Right lobe of liver (tissue), 6 donors: ENCODE measurements around the gene FIGN. TPM values are rescaled to one million over a fixed set of nuclear protein-coding genes. Genes with fewer than 3 reads are reported as not detected.

ENCODE experiments used
- ATAC-seq, 4 donors: fragments of 200-7000 bp; cut with Tn5 transposase; one replicate each; pipeline ENCODE4 v1.9.1; 2020; ENCODE audit warnings: mild to moderate bottlenecking in 4 of 4, moderate library complexity in 4 of 4
- DNase-seq, 3 donors: peaks; one replicate each; pipeline ENCODE4 v3.0.0-alpha.2; 2020
- H3K27ac ChIP-seq, 3 donors: fragments of 200-600 bp; one replicate each; pipeline ENCODE4 v1.8.0; 2022
- H3K27me3 ChIP-seq, 2 donors: fragments of 200-600 bp; one replicate each; pipeline ENCODE4 v1.8.0; 2022
- H3K36me3 ChIP-seq, 4 donors: fragments of 200-600 bp; sonication (generic) in 1 of 4; one replicate each; pipeline versions ENCODE4 v1.5.1 to v1.8.0; 2017 to 2022; ENCODE audit warnings: control low read depth in 1 of 4
- H3K4me1 ChIP-seq, 4 donors: fragments of 200-600 bp; sonication (generic) in 1 of 4; one replicate each; pipeline versions ENCODE4 v1.5.1 to v1.8.0; 2017 to 2022; ENCODE audit warnings: control low read depth in 1 of 4
- H3K4me3 ChIP-seq, 3 donors: fragments of 200-600 bp; one replicate each; pipeline ENCODE4 v1.8.0; 2022
- H3K9me3 ChIP-seq, 4 donors: fragments of 200-600 bp; sonication (generic) in 1 of 4; one replicate each; pipeline versions ENCODE4 v1.5.1 to v1.8.0; 2017 to 2022; ENCODE audit warnings: control low read depth in 1 of 4
- CTCF ChIP-seq, 4 donors: fragments of 200-600 bp in 3 of 4; fragments of 450-650 bp in 1 of 4; IDR thresholded peaks; one replicate each; pipeline versions ENCODE4 v1.5.1 to v1.8.0; 2016 to 2022; ENCODE audit warnings: antibody characterized with exemption in 4 of 4, mild to moderate bottlenecking in 2 of 4
- POLR2A ChIP-seq: fragments of 450-650 bp; IDR thresholded peaks from one replicate; pipeline ENCODE4 v1.6.1; 2017; ENCODE audit warnings: antibody characterized with exemption, mild to moderate bottlenecking
- WGBS: methylation state at CpG from one replicate; pipeline ENCODE4 v1.1.6; 2018; ENCODE audit warnings: low coverage, low lambda C conversion rate; ENCODE audit not compliant: insufficient coverage; ENCODE audit errors: missing lambda C conversion rate; 5-methylcytosine and 5-hydroxymethylcytosine counted together
- intact Hi-C, 2 donors: fragments of 100-400 bp; cut with DNase I; formaldehyde crosslinking; loops; one replicate each; pipeline versions ENCODE4 v1.11.2 to v1.14.1; 2022
- total RNA-seq, 6 experiments: library from RNA; depleted of rRNA in 2 of 6; stranded (reverse); fragments of >200 nt in 2 of 6; fragmentation: NEBNext Ultra II Directional in 3 of 6; extraction: Animal tissue kit (Norgen Biotek cat#: 25700) in 3 of 6; gene quantifications; one replicate each; pipeline versions ENCODE4 v1.1.0 to v1.2.4, GENCODE V29; 2016 to 2023
- donor health status: DM: no; HTN: yes; CAD: no.
- donor health status: DM: no; HTN: no; CAD: no.
- donor health status: DM: no; HTN: no; CAD: no.
- donor health status: DM: no; HTN: yes; CAD: no.
- donor health status: DM: no; HTN: yes; CAD: no.

The FIGN gene
- total RNA-seq, 6 experiments from 2014 or later, result 2.8 to 9.2 (median 5.1) TPM

GRCh38 chr2:163552758-163553157 lies 183.1 kb downstream of the FIGN start:
- Histone ChIP-seq H3K36me3 (no peaks in the 10 kb centered on the region), H3K4me3 (no peak overlapping the region), H3K27ac (no peak overlapping the region), H3K4me1 (no peaks in the 10 kb centered on the region), H3K27me3 (no peaks in the 10 kb centered on the region), H3K9me3 (no peaks in the 10 kb centered on the region)
- intact Hi-C loops, result no loop called here
- WGBS, result 94% methylated on average over 2 of the region's 2 CpGs
- ATAC-seq (no peak), DNase-seq (no peak)
- no peak for TF ChIP-seq CTCF (IDR thresholded peaks at IDR 0.05)
- no peak for TF ChIP-seq POLR2A

- no peaks in the 10 kb centered on the region for H3K36me3 ChIP-seq
- 78% methylated on average over 3 of the region's 3 CpGs for WGBS
- intact Hi-C loops, result no loop called here
- DNase-seq (no peak), ATAC-seq (no peak)
- H3K27ac ChIP-seq, result no peak overlapping the region
- H3K9me3 ChIP-seq, result no peaks in the 10 kb centered on the region
- H3K4me3 ChIP-seq, result no peak overlapping the region
- no peaks in the 10 kb centered on the region for H3K27me3 ChIP-seq
- TF ChIP-seq CTCF (IDR thresholded peaks at IDR 0.05), result no peak
- no peak for TF ChIP-seq POLR2A
- H3K4me1 ChIP-seq, result no peaks in the 10 kb centered on the region
Measured at GRCh38 chr2:163551616-163552373, 184.0 kb downstream of the FIGN start.

- no peak for TF ChIP-seq CTCF (IDR thresholded peaks at IDR 0.05)
- TF ChIP-seq POLR2A, result no peak
- Histone ChIP-seq H3K27ac (no peak overlapping the region), H3K4me3 (no peak overlapping the region), H3K27me3 (no peaks in the 10 kb centered on the region), H3K9me3 (no peaks in the 10 kb centered on the region), H3K36me3 (no peaks in the 10 kb centered on the region), H3K4me1 (no peaks in the 10 kb centered on the region)
- DNase-seq (no peak), ATAC-seq (no peak)
- intact Hi-C loops, result no loop called here
- WGBS, result 78% methylated on average over 3 of the region's 3 CpGs
Measured at GRCh38 chr2:163548970-163549369, 186.8 kb downstream of the FIGN start.
